ENCODE data around the gene TFAP2A.
A peak's percentile ranks its signal among the peaks of the same experiment; 100 is the strongest.

Gene TFAP2A

DNA sequence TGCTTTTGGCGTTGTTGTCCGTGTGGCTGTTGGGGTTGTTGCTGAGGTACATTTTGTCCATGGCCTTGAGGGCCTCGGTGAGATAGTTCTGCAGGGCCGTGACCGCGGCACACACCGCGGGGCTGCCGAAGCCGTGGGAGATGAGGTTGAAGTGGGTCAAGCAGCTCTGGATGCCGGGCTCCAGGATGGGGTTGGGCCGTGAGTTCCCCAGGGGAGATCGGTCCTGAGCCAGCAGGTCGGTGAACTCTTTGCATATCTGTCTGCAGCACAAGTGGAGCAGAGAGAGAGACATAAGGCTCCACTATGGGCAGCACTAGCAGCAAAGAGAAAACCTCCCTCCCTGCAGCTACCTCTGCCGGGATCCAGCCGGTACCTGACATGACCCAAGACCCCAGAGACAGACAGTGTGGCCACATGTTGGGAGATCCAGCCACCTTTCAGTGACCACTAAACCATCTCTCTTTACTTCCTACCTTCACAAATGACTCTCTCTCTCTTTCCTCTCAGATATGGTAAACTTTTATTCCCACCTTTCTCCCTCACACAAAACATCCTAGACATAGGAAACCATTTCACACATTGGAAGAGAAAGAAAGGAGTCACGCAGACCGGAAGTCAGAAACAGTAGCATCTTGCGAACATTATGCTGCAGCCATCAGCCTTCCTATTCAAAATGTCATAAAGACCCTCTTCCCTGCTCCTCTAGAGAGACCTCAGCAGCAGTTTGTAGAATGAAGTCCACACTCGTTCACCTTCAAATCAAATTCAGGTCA, 16.2 kb downstream of the TFAP2A start:
- no peak for DNase-seq

DNA sequence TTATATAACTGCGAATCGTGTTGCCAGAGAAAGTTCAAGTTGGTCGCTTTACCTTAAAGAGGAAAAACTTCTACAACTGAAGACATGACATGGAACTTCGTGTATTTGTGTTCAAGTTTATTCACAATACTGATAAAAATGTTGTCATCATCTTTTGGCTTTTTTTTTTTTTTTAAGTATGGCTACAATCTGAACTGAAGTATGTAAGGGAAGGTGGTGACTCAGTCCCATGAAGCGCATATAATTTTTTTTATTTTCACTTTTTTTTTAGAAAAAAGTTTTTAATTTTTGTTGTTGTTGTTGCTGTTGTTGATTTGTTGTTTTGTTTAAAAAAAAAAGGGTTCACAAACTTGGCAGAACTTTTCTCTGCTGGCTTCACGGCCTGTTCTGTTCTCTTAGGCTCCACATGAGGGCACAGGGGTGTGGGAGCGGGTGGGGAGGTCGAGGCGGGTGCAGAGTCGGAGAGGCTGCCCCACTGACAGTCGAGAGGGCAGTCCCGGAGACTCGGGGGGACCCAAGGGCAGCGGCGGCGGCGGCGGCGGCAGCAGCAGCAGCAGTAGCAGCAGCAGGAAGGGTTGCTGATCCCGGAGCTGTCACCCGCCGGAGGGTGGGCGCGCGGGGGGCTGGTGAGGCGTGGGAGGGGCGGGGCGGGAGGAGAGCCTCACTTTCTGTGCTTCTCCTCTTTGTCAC, 17.0 kb downstream of the TFAP2A start:
- no peak for DNase-seq

DNA sequence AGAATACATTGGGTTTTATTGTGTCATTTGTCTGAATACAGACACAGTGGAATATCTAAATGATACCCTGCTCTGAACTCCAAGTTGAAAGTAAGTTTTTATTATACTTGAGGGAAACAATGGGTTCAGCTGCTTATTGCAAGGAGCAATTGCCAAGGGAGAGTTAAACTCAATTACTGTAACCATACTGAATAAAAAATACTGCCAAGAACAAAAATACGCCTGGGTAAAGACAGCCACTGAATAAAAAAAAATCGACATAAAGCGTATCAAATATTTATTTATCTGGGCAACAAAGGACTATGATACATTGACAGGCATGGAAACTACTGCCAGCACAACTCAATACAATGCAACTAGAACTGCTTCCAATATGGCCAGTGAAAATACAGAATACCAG, 18.1 kb downstream of the TFAP2A start:
- DNase-seq = no peak

DNA sequence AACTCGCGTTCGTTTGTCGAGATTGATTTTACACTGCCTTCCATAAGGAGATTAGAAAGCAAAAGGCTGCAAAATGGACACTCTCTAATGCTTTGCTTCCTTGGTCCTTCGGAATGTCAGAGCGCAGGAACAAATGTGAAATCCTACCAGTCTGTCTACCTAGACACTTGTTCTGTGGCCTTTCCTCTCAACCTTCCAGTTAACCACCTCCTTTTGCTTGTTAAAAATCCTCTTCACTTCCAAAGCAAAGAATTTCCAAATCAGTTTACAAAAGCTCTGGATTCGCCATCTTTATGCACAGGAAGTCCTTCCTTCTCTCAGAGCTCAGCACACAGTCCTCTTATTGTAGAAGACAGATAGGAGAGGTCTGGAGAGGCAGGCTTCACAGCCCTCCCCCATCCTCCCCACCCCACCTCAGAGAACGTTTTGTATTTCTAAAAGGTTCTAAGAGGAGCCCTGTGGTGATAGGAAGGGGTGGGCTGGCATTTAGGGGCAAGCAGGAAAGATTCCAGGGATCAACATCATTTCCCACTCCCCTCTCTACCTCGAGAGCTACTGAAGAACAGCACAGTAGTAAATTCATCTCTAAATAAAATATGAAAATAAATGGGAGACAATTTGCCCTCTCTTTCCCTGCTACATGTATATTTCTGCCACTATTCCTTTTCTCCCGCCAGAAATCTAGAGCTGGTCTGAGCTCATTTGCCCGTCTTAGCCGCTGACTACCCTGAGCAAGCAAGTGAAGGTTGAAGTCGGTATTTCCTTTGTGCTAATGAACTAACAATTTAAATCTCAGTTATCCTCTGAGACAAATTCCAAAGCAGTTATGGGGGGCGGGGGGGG, 18.9 kb downstream of the TFAP2A start:
- DNase-seq = no peak

DNA sequence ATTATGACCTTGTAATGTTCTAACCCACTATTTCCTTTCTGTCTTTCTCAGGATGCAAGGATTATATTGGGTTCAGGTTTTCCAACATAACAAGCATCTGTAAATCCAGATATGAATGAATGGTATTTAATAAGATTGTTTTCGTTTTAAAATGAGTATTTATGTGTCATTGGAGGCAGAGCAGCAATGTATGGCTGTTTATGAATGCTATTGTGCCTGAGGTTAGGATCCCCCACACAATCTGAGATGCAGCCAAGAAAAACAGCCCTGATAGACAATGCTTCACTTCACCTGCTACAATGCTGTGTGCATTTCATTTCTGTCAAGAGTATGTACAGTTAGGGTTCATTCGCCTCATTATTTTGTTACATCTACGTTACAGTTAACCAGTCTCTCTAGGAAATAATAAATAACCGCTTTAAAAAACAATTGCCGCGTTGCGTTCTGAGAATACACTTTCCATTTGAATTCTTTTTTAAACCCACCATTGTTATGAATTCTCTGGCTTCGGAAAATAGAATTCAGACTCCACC, 19.6 kb downstream of the TFAP2A start:
- no peak for DNase-seq

DNA sequence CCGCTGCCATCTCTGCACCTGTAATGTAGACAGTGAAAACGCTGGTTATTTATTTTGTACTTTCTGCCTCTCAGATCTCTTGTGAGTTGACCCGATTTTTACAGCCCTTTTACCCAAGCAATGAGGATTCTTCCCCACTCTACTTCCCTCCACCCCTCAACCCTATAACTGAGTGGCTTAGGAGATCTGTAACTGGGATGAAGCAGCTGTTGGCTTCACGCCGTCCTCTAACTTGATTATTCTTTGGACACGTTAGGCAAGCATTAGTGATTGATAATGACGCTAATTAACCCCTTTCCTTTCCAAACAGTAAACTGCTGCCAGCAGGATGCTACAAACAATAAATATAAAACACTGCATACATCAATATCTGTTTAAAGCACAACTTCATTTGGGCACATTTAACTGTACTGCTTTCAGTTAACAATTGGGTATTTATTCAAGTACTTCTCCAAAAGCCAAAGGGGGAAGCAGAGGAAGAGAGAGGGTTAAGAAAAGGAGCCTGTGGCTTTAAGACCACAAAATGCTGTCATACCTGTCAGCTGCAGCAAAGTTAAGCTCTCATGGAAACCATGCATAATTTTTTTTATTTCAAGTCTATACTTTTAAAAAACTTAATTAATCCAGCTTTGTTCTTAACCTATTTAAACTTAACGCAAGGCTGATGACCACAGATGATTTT, 21.2 kb downstream of the TFAP2A start:
- no peak for DNase-seq

DNA sequence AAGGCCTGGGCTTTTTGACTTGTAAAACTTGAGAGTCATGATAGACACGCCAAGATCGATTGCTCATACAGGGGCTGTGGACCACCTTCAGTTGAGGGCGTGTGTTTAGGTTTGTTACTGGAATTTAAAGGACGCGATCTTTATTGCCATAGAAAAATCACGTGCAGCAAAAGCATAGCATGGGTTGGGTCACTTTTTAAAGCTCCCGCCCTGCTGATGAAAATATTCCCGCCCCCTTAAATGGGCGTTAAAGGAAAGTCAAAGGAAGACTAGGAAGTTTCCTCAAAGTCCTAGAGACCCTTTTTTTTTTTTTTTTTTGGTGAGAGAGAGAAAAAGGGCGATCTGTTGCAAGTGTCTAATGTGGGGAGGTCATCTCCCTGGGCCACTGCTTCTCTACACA, 23.1 kb downstream of the TFAP2A start:
- no peak for DNase-seq

DNA sequence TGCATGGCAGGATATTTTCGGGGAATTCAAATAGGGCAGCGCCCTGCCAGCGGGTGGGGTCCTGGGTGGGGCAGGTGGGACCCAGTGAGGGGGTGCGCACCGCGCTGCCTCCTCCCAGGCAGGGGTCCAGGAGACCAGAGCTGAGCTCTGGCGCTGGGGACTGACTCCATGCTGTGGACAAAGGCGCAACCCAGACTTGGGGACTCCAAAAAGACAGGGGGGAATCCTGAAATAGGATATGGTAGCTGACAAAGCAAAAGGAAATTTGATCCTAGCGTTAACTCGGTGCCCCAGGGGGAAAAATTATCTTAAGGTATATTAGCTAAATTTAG, 23.6 kb downstream of the TFAP2A start:
- DNase-seq = no peak

DNA sequence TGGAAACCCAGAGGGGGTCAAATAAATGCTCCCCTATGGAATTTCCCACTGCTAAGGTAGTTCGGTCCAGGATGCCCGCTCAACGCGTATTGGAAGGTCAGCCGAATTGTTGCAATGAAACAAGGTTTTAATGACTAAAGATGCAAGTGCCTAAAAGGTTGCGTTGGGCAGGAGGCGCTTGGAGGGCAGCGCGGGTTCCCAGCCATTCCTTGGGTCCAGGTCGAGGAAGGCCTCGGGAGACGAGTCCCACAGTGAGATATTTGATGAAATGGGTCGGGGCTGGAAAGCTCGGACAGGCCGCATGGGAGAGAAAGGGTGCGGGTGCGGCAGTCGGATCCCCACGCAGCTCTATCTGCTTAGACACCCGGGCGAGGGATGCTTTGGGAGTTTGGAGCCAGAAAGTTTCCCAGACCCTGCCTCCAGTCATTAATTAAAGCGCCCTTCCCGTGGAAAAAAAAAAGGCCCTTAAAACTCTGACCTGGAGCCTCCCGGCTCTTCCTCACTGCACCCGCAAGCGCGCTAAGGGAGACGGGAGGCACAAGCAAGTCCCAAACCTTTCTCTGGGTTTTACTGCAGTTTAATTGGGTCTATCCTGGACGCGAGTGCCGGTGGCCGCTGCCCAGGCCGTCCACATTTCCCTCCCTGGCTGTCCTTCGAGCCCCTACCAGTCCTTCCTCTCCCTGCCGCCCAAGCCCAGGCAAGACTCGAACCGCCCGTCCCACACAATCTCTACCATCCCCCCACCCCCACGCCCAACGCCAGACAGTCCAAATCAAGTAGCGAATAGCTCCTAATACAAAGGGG, 24.2 kb downstream of the TFAP2A start:
- DNase-seq = no peak

DNA sequence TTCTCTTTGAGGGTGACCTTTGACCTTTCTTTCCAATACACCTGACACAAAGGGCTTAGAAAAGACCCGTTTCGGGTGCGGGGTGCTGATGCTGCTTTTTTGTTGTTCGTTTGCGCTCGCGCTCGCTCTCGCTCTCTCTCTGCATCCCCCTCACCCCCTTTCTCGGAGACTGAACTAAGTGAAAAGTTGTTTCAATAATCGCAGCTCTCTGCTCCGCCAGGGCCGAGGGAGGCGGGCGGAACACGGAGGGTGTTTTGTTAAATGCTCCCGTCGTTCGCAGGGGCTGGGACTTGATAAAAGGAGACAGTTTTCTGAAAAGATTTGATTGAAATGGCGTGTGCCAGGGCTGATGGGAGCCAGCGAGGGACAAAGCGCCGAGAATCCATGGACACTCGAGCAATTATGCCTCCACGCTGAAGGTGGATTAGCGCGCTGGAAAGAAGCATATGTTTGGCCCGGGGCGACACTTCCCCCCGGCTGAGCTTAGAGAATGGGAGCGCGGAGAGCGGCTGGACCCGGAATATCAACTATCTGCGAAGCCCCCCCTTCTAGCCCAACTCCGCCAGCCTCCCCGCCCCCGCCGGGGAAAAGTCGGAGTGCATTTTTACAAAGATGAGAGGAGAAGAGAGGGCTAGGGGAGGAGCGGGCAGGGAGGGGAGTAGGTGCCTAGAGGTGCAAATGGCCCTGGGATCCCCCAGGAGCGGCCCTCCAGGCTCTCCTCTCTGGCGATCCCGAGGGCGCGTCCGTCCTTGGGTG, 25.0 kb downstream of the TFAP2A start:
- no peak for DNase-seq

DNA sequence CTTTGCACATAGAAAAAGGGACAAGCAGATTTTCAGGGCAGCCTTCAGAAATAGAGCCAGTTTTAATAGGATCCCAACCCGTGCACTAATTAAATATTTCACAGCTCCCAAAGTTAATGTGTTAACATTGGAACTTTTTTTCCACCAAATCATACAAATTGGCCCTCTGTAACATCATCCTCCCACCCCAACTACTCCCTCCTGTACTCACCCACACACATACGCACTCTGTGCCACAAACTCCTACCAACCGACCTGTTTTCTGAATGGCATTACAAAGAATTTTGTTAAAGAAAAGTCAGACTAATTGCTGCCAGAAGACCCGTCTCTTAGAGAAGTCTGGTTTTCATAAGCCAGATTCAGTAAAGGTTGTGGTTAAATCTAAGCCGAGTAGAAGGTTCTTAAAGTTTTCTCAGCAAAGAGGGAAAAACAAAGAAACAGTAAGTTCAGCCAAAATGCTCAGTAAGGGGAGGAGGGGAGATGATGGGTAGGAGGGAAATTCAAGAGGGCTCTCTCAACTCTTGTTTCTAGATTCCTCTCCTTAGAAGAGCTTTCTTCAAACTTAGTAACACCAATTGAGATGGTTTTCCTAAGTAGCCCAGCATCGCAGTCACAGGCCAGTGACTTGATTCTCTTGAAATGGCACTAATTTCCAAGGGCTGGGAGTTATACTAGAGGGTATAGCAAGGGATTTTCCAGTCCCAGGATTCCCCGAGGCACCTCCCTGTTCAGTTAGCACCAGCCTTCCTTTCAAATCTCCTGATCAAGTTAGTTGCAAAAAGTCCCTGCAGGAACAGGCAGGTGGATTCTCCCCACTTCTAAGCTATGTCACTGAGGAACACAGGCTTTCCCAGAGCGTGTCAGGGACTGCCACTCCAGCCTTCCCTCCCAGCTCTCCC, 27.9 kb downstream of the TFAP2A start:
- DNase-seq = no peak

DNA sequence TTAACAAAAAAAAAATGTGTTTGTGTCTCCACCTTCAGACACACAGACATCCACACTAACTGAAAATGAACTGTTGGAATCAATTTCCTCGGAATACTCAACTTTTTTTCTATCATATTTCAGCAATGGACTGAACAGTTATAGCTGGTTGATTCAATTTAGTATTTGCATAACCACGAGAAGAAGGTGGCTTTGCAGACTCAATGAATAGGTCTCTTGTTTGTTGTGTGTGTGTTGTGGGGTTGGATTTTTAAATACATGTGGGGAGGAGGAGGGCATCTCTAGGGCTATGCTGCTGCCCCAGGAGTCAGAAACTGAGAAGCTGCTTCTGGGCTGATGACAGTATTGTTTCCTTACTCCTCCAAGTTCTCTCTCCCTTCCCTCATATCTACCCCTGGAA, 28.7 kb downstream of the TFAP2A start:
- no peak for DNase-seq

DNA sequence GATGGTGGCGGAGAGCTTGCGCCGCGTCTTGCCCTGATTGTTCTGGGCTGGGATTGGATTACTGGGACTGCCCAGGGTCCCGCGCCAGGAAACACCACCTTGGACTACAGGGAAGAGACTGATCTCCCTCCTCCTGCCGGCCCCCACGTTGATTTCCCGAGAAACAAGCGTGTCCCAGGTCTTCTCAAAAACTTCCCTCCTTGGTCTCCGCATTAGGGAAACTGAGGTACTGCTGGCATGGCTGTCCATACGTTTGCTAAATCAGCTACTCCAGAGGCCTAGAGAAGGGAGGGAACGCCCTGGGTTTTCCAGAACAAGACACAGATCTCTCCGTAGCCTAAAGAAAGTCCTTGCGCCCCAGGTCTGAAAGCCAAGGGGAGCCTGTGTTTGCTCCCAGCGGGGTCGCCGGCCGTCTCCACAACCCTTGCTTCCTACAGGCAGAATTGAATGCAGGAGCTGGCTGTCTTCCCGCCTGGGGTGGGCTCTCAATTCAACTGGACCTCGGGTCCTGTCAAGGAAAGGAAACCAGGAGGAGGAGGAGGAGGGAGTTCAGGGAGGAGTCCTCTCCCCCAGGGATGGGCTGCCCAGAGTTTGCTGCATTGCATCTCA, 29.2 kb downstream of the TFAP2A start:
- no peak for DNase-seq

DNA sequence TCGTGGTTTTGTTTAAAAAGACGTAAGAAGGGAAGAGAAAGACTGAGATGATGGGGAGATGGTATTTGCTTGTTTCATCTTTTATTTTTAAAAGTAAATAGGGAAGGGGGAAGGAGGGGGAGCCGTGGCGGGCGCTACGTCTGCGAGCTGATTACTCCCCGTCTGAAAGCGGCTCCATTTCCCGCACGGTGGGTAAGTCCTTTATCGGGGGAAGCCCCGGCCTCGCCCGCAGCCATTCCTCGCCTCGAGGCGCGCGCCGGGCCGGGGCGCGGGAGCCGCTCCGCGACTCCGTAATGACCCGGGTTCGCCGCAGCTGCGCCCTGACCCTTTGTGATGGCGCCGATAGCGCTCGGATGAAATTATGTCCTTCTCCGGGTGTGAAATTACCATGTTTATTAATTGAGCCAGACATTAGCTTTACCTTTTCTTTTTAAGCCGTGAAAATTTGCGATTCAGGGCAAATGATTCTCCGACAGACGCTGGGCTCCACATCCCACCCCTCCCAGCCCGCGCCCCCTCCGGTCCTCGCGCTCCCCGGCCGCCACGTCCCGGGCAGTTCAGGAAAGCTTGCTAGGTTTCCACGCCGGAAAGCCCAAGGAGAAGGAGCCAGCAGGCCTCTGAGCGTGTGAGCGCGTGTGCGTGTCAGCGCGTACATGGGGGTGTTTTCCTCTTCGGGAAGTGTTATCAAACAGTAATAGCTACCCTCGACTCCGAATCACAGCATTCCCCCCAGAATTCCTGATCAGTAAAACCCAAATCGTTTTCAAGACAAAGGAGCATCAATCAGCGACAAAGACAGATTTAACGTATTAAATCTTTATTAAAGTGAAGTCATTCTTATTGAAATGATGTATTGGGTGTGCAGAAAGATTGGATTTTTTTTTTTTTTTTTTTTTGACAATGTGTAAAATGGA, 30.0 kb downstream of the TFAP2A start:
- no peak for DNase-seq

DNA sequence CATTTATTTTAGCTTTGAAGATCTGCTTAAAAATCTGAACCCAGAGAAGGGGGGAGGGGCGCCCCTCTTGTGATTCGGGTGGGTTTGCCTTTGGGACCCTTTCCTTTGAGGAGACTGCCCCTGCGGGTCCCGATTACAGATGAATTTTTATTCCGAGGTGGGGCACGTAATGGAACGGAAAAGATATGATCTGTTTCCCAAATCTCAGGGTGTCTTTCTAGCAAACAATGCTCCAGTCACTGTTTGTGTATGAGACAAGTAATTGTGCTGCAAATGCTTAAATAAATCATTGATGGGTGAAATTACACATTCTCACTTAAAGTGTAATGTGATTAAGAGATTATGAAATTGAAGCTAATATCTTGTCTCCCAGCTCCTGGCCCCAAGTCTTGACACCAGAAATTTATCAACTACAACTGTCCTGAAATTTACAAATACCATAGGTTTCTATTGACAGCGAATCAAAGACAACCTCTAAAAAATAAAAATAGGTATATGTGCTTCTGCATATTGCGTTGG, 30.7 kb downstream of the TFAP2A start:
- DNase-seq = no peak

DNA sequence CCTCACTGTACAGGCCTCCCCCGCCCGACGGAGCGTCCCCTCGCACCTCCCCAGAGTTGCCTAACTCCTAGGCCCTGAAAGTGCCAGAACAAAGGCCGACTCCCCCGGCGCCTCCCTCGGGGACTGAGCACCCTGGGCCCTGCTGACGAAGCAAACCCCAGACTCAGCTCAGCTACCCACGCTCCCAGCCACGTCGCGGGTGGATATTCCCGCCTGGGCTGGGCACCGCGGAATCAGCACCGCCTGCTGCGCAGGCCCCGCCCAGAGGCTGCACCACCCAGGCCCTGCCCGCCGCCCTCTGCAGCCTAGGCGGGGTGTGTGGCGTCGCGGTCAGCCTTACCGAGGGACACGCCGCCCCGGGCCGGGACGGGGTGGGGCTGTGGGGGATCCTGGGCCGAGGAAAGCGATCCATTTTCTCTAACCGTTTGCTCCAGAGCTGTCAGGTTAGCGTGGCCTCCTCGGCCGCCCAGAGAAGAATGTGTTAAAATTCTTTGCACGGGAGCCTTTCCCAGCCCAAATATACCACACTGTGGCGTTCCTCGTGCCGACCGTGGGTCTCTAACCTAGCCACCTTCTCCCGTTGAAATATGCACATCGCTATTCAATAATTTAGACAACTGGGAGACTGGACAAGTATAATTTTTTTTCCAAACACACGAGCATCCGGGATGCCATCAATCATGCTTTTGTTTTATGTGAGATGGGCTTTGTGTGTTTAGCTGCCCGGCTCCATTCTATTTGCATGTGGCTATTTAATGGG, 31.4 kb downstream of the TFAP2A start:
- peak; percentile 5 for DNase-seq

DNA sequence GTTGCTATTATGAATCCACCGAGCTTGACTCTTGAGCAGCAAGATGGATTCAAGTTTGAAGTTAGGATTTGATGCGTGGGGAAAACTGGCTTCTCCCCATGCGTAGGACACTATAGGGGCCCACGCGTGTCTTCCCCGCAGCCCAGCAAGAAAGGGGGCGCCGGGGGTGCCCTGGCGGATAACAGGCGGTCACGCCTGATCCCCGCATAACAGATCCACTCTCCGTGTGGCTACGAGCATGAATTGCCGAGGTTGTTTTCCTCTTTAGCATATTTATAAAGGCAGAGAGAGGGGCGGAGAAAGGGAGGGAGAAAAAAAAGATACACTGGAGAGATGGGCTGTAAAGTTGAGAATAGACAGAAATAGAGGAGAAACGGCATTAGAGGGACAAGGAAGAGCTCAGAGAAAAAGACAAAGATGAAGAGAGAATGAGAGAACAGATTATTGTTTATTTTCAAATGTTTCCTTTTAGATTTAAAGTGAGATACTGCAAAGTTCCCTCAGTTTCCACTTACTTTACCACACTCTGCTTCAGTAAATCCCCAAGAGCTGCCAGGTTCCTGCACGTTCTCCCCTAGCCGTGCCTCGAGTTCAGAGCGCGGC, 32.0 kb downstream of the TFAP2A start:
- no peak for DNase-seq
